Nephron (organoid): ENCODE results near the gene DRGX.

Experiments
- H3K27ac Mint-ChIP-seq, 3 experiments: 2 replicates each; pipeline ENCODE4 v1.8.0; 2020; ENCODE audit warnings: mixed read lengths in 3 of 3, mild to moderate bottlenecking in 2 of 3, moderate library complexity in 1 of 3
- H3K27me3 Mint-ChIP-seq: 2 replicates; pipeline ENCODE4 v1.8.0; 2021; ENCODE audit warnings: low read depth, mild to moderate bottlenecking, moderate library complexity, mixed read lengths
- H3K36me3 Mint-ChIP-seq: 2 replicates; pipeline ENCODE4 v1.8.0; 2020; ENCODE audit warnings: low read depth, mixed read lengths
- H3K4me1 Mint-ChIP-seq: 2 replicates; pipeline ENCODE4 v1.8.0; 2020; ENCODE audit warnings: mixed read lengths
- H3K4me3 Mint-ChIP-seq, 3 experiments: 2 replicates each; pipeline ENCODE4 v1.8.0; 2020; ENCODE audit warnings: mild to moderate bottlenecking in 3 of 3, mixed read lengths in 3 of 3, moderate library complexity in 2 of 3
- H3K9me3 Mint-ChIP-seq: 2 replicates; pipeline ENCODE4 v1.8.0; 2020; ENCODE audit warnings: mixed read lengths
- CTCF ChIP-seq, 3 experiments: fragments of 200-600 bp; sonication (generic); IDR thresholded peaks; one replicate each; pipeline ENCODE4 v1.5.0; 2021; ENCODE audit warnings: antibody characterized with exemption in 3 of 3; ENCODE audit not compliant: unreplicated experiment in 3 of 3

The DRGX gene

GRCh38 chr10:49369216-49370162 lies 26.4 kb downstream of the DRGX start:
- no peaks in the 10 kb centered on the region for H3K4me1 Mint-ChIP-seq
- no peaks in the 10 kb centered on the region for H3K9me3 Mint-ChIP-seq
- H3K27ac Mint-ChIP-seq: no peak overlapping the region
- peaks cover 24% of the 10 kb centered on the region for H3K27me3 Mint-ChIP-seq
- TF ChIP-seq CTCF (IDR thresholded peaks at IDR 0.05; ENCODE audit: unreplicated experiment in 3 of 3): no peak
- H3K36me3 Mint-ChIP-seq: no peaks in the 10 kb centered on the region
- H3K4me3 Mint-ChIP-seq: no peak overlapping the region

GRCh38 chr10:49368256-49368655 lies 27.6 kb downstream of the DRGX start:
- Mint-ChIP-seq H3K36me3 (no peaks in the 10 kb centered on the region), H3K27me3 (peaks cover 24% of the 10 kb centered on the region), H3K9me3 (no peaks in the 10 kb centered on the region), H3K27ac (no peak overlapping the region), H3K4me1 (no peaks in the 10 kb centered on the region), H3K4me3 (no peak overlapping the region)
- no peak for TF ChIP-seq CTCF (IDR thresholded peaks at IDR 0.05; ENCODE audit: unreplicated experiment in 3 of 3)

- no peaks in the 10 kb centered on the region for H3K9me3 Mint-ChIP-seq
- no peak overlapping the region for H3K27ac Mint-ChIP-seq
- H3K4me3 Mint-ChIP-seq: no peak overlapping the region
- no peaks in the 10 kb centered on the region for H3K4me1 Mint-ChIP-seq
- TF ChIP-seq CTCF (IDR thresholded peaks at IDR 0.05; ENCODE audit: unreplicated experiment in 3 of 3): no peak
- no peaks in the 10 kb centered on the region for H3K36me3 Mint-ChIP-seq
- H3K27me3 Mint-ChIP-seq: peaks cover 24% of the 10 kb centered on the region
These were observed 28.3 kb downstream of the DRGX start for GRCh38 chr10:49367600-49367999.

- H3K27me3 Mint-ChIP-seq: peaks cover 25% of the 10 kb centered on the region
- no peak for TF ChIP-seq CTCF (IDR thresholded peaks at IDR 0.05; ENCODE audit: unreplicated experiment in 3 of 3)
- no peaks in the 10 kb centered on the region for H3K36me3 Mint-ChIP-seq
- H3K4me3 Mint-ChIP-seq: no peak overlapping the region
- no peak overlapping the region for H3K27ac Mint-ChIP-seq
- H3K9me3 Mint-ChIP-seq: no peaks in the 10 kb centered on the region
- H3K4me1 Mint-ChIP-seq: no peaks in the 10 kb centered on the region
These were observed 29.4 kb downstream of the DRGX start for GRCh38 chr10:49366460-49366859.

GRCh38 chr10:49365675-49366415 lies 30.0 kb downstream of the DRGX start:
- H3K4me3 Mint-ChIP-seq: no peak overlapping the region
- no peaks in the 10 kb centered on the region for H3K9me3 Mint-ChIP-seq
- H3K27me3 Mint-ChIP-seq: peaks cover 25% of the 10 kb centered on the region
- H3K36me3 Mint-ChIP-seq: no peaks in the 10 kb centered on the region
- no peak for TF ChIP-seq CTCF (IDR thresholded peaks at IDR 0.05; ENCODE audit: unreplicated experiment in 3 of 3)
- no peak overlapping the region for H3K27ac Mint-ChIP-seq
- H3K4me1 Mint-ChIP-seq: no peaks in the 10 kb centered on the region
